IMR-90 (cell line): ENCODE results near the gene SLC39A11. TPM values are rescaled to one million over a fixed set of nuclear protein-coding genes. Genes with fewer than 3 reads are reported as not detected.

ENCODE experiments used
- ATAC-seq: fragments of 200-7000 bp; cut with Tn5 transposase; 2 replicates; pipeline ENCODE4 v1.9.1; 2020; ENCODE audit warnings: low read depth, mild to moderate bottlenecking, moderate library complexity
- BruUV-seq: library from RNA; stranded (reverse); fragments of 400-500 nt; replicated peaks from 2 replicates; lab custom pipeline; 2021; lab: Mats Ljungman, UMichigan
- CTCF ChIA-PET: fragments of 300-600 bp; formaldehyde crosslinking; extraction: SDS; loops from one replicate; lab custom pipeline; 2021; ENCODE audit warnings: antibody characterized with exemption; lab: Yijun Ruan, JAX
- POLR2A ChIA-PET: fragments of 300-600 bp; sonication (Branson Sonifier 250); formaldehyde crosslinking; loops from one replicate; lab custom pipeline; 2022; ENCODE audit warnings: antibody characterized with exemption; ENCODE audit not compliant: unreplicated experiment; lab: Charles Lee
- DNase-seq: peaks from one replicate; pipeline ENCODE4 v3.0.0; 2013
- H2AFZ ChIP-seq: replicated peaks from 2 replicates; pipeline ENCODE3; 2013; ENCODE audit warnings: low read length, mild to moderate bottlenecking; ENCODE audit not compliant: poor library complexity
- H2AK5ac ChIP-seq: 2 replicates; pipeline ENCODE4 v1.6.1; 2013; ENCODE audit warnings: low read depth, low read length, inconsistent platforms
- H2AK9ac ChIP-seq: replicated peaks from 2 replicates; pipeline ENCODE3; 2013; ENCODE audit warnings: mild to moderate bottlenecking, low read depth, low read length, moderate library complexity; ENCODE audit not compliant: poor library complexity
- H2BK120ac ChIP-seq: 2 replicates; pipeline ENCODE4 v1.6.1; 2013; ENCODE audit warnings: low read depth, low read length, inconsistent platforms
- H2BK15ac ChIP-seq: 3 replicates; pipeline ENCODE4 v1.6.1; 2013; ENCODE audit warnings: low read depth, low read length, inconsistent platforms
- H2BK20ac ChIP-seq: 2 replicates; pipeline ENCODE4 v1.6.1; 2013; ENCODE audit warnings: low read depth, mild to moderate bottlenecking, inconsistent platforms, low read length, moderate library complexity
- H2BK5ac ChIP-seq: 2 replicates; pipeline ENCODE4 v1.6.1; 2013; ENCODE audit warnings: mild to moderate bottlenecking, low read depth, low read length, inconsistent platforms; ENCODE audit not compliant: poor library complexity, severe bottlenecking
- H3K14ac ChIP-seq: replicated peaks from 2 replicates; pipeline ENCODE4 v1.6.1; 2013; ENCODE audit warnings: low read depth, low read length, inconsistent platforms
- H3K18ac ChIP-seq: 2 replicates; pipeline ENCODE4 v1.6.1; 2013; ENCODE audit warnings: low read depth, low read length, control low read depth
- H3K23ac ChIP-seq: 2 replicates; pipeline ENCODE4 v1.6.1; 2013; ENCODE audit warnings: low read depth, low read length, inconsistent platforms
- H3K27ac ChIP-seq: 2 replicates; pipeline ENCODE4 v1.5.1; 2013; ENCODE audit warnings: mild to moderate bottlenecking, control low read depth, low read length; ENCODE audit not compliant: insufficient read depth
- H3K27me3 ChIP-seq: 2 replicates; pipeline ENCODE4 v1.6.1; 2013; ENCODE audit warnings: low read length; ENCODE audit not compliant: control insufficient read depth, insufficient read depth
- H3K36me3 ChIP-seq: 2 replicates; pipeline ENCODE4 v1.6.1; 2013; ENCODE audit warnings: low read length, mixed read lengths; ENCODE audit not compliant: control insufficient read depth, insufficient read depth
- H3K4ac ChIP-seq: 2 replicates; pipeline ENCODE4 v1.6.1; 2013; ENCODE audit warnings: low read depth, low read length, inconsistent platforms
- H3K4me1 ChIP-seq: 2 replicates; pipeline ENCODE4 v1.6.1; 2013; ENCODE audit warnings: low read length, mixed read lengths; ENCODE audit not compliant: control insufficient read depth, insufficient read depth
- H3K4me2 ChIP-seq: 2 replicates; pipeline ENCODE4 v1.6.1; 2013; ENCODE audit warnings: low read depth, mild to moderate bottlenecking, control low read depth, low read length, moderate library complexity
- H3K4me3 ChIP-seq: 2 replicates; pipeline ENCODE4 v1.5.1; 2013; ENCODE audit warnings: low read depth, mild to moderate bottlenecking, control low read depth, low read length, moderate library complexity; ENCODE audit not compliant: insufficient read depth
- H3K56ac ChIP-seq: 2 replicates; pipeline ENCODE4 v1.6.1; 2013; ENCODE audit warnings: low read length, inconsistent platforms; ENCODE audit not compliant: insufficient read depth; ENCODE audit errors: extremely low read depth
- H3K79me1 ChIP-seq, 2 experiments: 2 replicates each; pipeline ENCODE4 v1.6.1; 2013; ENCODE audit warnings: low read length in 2 of 2, inconsistent platforms in 1 of 2, low read depth in 1 of 2
- H3K9ac ChIP-seq: 2 replicates; pipeline ENCODE4 v1.6.1; 2013; ENCODE audit warnings: low read depth, low read length, control low read depth
- H3K9me1 ChIP-seq: 2 replicates; pipeline ENCODE4 v1.6.1; 2013; ENCODE audit warnings: low read length, inconsistent platforms; ENCODE audit not compliant: insufficient read depth
- H3K9me3 ChIP-seq: 2 replicates; pipeline ENCODE4 v1.6.1; 2013; ENCODE audit warnings: low read length; ENCODE audit not compliant: control insufficient read depth, insufficient read depth
- H4K20me1 ChIP-seq: 2 replicates; pipeline ENCODE4 v1.6.1; 2013; ENCODE audit warnings: low read length, inconsistent platforms; ENCODE audit not compliant: insufficient read depth
- H4K5ac ChIP-seq: 2 replicates; pipeline ENCODE4 v1.6.1; 2013; ENCODE audit warnings: mild to moderate bottlenecking, low read depth, low read length, control low read depth
- H4K8ac ChIP-seq, 2 experiments: 2 replicates each; pipeline ENCODE4 v1.6.1; 2013; ENCODE audit warnings: low read depth in 2 of 2, low read length in 2 of 2, control low read depth in 1 of 2, inconsistent platforms in 1 of 2
- H4K91ac ChIP-seq: 2 replicates; pipeline ENCODE4 v1.6.1; 2013; ENCODE audit warnings: low read depth, low read length, inconsistent platforms; ENCODE audit not compliant: insufficient read depth
- CEBPB ChIP-seq: IDR thresholded peaks from 2 replicates; pipeline ENCODE4 v1.6.1; 2012; ENCODE audit warnings: low read depth, low read length, improper control_type of control experiment
- CTCF ChIP-seq: conservative IDR thresholded peaks from 2 replicates; pipeline ENCODE4 v1.5.1; 2012; ENCODE audit warnings: mild to moderate bottlenecking, low read depth, low read length, improper control_type of control experiment
- FOS ChIP-seq: fragments of 150-350 bp; IDR thresholded peaks from 2 replicates; pipeline ENCODE4 v1.6.1; 2016; ENCODE audit warnings: low read depth, low read length
- NFE2L2 ChIP-seq: fragments of 150-350 bp; IDR thresholded peaks from 2 replicates; pipeline ENCODE4 v1.6.1; 2016; ENCODE audit warnings: low read depth, mild to moderate bottlenecking, low read length
- RAD21 ChIP-seq: IDR thresholded peaks from 2 replicates; pipeline ENCODE4 v1.6.1; 2012; ENCODE audit warnings: low read length, improper control_type of control experiment
- SMC3 ChIP-seq: fragments of 150-350 bp; IDR thresholded peaks from 2 replicates; pipeline ENCODE4 v1.6.1; 2016; ENCODE audit warnings: low read depth, mild to moderate bottlenecking, antibody characterized with exemption, low read length, moderate library complexity
- WGBS, 2 experiments: methylation state at CpG; one replicate each; pipeline versions ENCODE4 v1.1.5 to v1.1.7; 2013; ENCODE audit warnings: missing lambda C conversion rate in 2 of 2; ENCODE audit not compliant: insufficient read length in 1 of 2; ENCODE audit errors: extremely low coverage in 2 of 2; 5-methylcytosine and 5-hydroxymethylcytosine counted together
- dilution Hi-C: fragments of 300-500 bp; cut with HindIII; formaldehyde crosslinking; loops from one replicate; pipeline ENCODE4 v1.14.3; 2018; ENCODE audit warnings: low sequenced_read_pairs; ENCODE audit not compliant: unreplicated experiment
- in situ Hi-C: fragments of 300-500 bp; cut with MboI; formaldehyde crosslinking; loops from 3 replicates; pipeline ENCODE4 v1.14.3; 2019; ENCODE audit warnings: low sequenced_read_pairs, inconsistent platforms, mixed read lengths
- intact Hi-C: fragments of 100-400 bp; cut with micrococcal nuclease; formaldehyde crosslinking; loops from 2 replicates; pipeline ENCODE4 v1.10.0; 2022
- polyA plus RNA-seq, 3 experiments: library from polyadenylated mRNA; depleted of rRNA; stranded (reverse); fragments of >200 nt; gene quantifications; 2 replicates each; pipeline ENCODE4 v1.2.3, GENCODE V29; 2012; ENCODE audit warnings: low replicate concordance in 1 of 3
- total RNA-seq: library from RNA; depleted of rRNA; stranded (reverse); fragments of >200 nt; gene quantifications from 2 replicates; pipeline ENCODE4 v1.2.3, GENCODE V29; 2012

Gene SLC39A11
- total and polyA plus RNA-seq, 2 of the 4 experiments (the other 2 are of a cell fraction): 8.8 to 14.3 TPM

- H3K9ac ChIP-seq: no peak overlapping the region
- H3K14ac ChIP-seq: no peak overlapping the region
- H3K23ac ChIP-seq: no peak overlapping the region
- H3K36me3 ChIP-seq: no peaks in the 10 kb centered on the region
- no peak overlapping the region for H2AK9ac ChIP-seq
- no peak overlapping the region for H3K4me2 ChIP-seq
- H2BK20ac ChIP-seq: no peak overlapping the region
- ChIA-PET POLR2A (no interaction called here), CTCF (no interaction called here)
- no peak overlapping the region for H3K56ac ChIP-seq
- H4K91ac ChIP-seq: no peak overlapping the region
- BruUV-seq: no TSS peak
- dilution Hi-C loops (no loop called here), in situ Hi-C loops (no loop called here), intact Hi-C loops (no loop called here)
- H2BK5ac ChIP-seq: no peak overlapping the region
- no peak overlapping the region for H2BK120ac ChIP-seq
- no peak overlapping the region for H2BK15ac ChIP-seq
- DNase-seq (no peak), ATAC-seq (no peak)
- H3K9me1 ChIP-seq: no peaks in the 10 kb centered on the region; the same call in 1 of the 2 replicates
- TF ChIP-seq NFE2L2 (no peak), SMC3 (no peak), CEBPB (no peak), RAD21 (no peak), CTCF (no peak), FOS (no peak)
- no peak overlapping the region for H4K8ac ChIP-seq
- peaks cover 2% of the 10 kb centered on the region; the same call in 1 of the 2 replicates for H3K4me1 ChIP-seq
- H3K18ac ChIP-seq: no peak overlapping the region
- WGBS, 2 experiments: no CpG with 5 or more reads among the region's 4 CpGs
- no peak overlapping the region for H3K27ac ChIP-seq
- no peak overlapping the region for H3K4ac ChIP-seq
- no peak overlapping the region for H3K4me3 ChIP-seq
- H2AK5ac ChIP-seq: no peak overlapping the region
- H3K79me1 ChIP-seq: no peaks in the 10 kb centered on the region; a peak in 1 of 4 replicates
- no peak overlapping the region for H2AFZ ChIP-seq
- H3K9me3 ChIP-seq: peaks cover 2% of the 10 kb centered on the region; the same call in 1 of the 2 replicates
- no peak overlapping the region for H4K5ac ChIP-seq
- no peaks in the 10 kb centered on the region for H3K27me3 ChIP-seq
- H4K20me1 ChIP-seq: no peaks in the 10 kb centered on the region
These were observed 39.6 kb downstream of the SLC39A11 start for GRCh38 chr17:73052923-73053322.
